ENCODE results near the gene IFIT5.

GRCh38 chr10:89414146-89414878, at the start of gene IFIT5:
- TF ChIP-seq EZH2 (IDR thresholded peaks at IDR 0.05; ENCODE audit: insufficient read depth, poor library complexity, severe bottlenecking) (no peak), EZH2phosphoT487 (IDR thresholded peaks at IDR 0.05; ENCODE audit: insufficient read depth, low read depth) (no peak)

All from GM23248 (cell line).